OCI-LY3 (cell line): ENCODE measurements around the gene TSPO.

Experiments used
- CTCF ChIP-seq: fragments of 200-600, 300-600 bp; sonication (generic); IDR thresholded peaks from 2 replicates; pipeline ENCODE4 v1.5.1; 2014; ENCODE audit warnings: antibody characterized with exemption, low read length, low read depth
- EZH2phosphoT487 ChIP-seq: fragments of 200-600 bp; shearing (Covaris generic); IDR thresholded peaks from 2 replicates; pipeline ENCODE4 v1.6.1; 2018; ENCODE audit warnings: antibody characterized with exemption, mixed run types, low read depth

- TF ChIP-seq CTCF = no peak
- TF ChIP-seq EZH2phosphoT487 = no peak
These were observed 2.5 kb downstream of the TSPO start for GRCh38 chr22:43153899-43154298.
